GM23338 (cell line): Measurements from ENCODE around the gene CHD5. TPM values are rescaled to one million over a fixed set of nuclear protein-coding genes. Genes with fewer than 3 reads are reported as not detected.
A peak's percentile ranks its signal among the peaks of the same experiment; 100 is the strongest.

Source experiments
- ATAC-seq: fragments of 200-7000 bp; cut with Tn5 transposase; 3 replicates; pipeline ENCODE4 v1.9.1; 2020
- DNase-seq: peaks from one replicate; pipeline ENCODE4 v3.0.0-alpha.2; 2015; ENCODE audit warnings: low spot score
- H2AFZ ChIP-seq: fragments of 200-600 bp; sonication (generic); 2 replicates; pipeline ENCODE4 v1.8.0; 2016; ENCODE audit warnings: antibody characterized with exemption, mild to moderate bottlenecking, moderate library complexity
- H3F3A ChIP-seq: fragments of 200-600 bp; sonication (generic); replicated peaks from 2 replicates; pipeline ENCODE4 v1.8.0; 2017; ENCODE audit warnings: antibody characterized with exemption, mixed run types, low read depth
- H3K27ac ChIP-seq: fragments of 200-600 bp; sonication (generic); 2 replicates; pipeline ENCODE4 v1.6.1; 2016; ENCODE audit warnings: low read depth
- H3K27me3 ChIP-seq: fragments of 200-600 bp; sonication (generic); 2 replicates; pipeline ENCODE4 v1.8.0; 2016; ENCODE audit warnings: mild to moderate bottlenecking, mixed run types, moderate library complexity; ENCODE audit not compliant: insufficient read depth
- H3K36me3 ChIP-seq: fragments of 200-600 bp; sonication (generic); 2 replicates; pipeline ENCODE4 v1.8.0; 2016; ENCODE audit warnings: mild to moderate bottlenecking; ENCODE audit not compliant: insufficient read depth
- H3K4me1 ChIP-seq: fragments of 200-600 bp; sonication (generic); 2 replicates; pipeline ENCODE4 v1.8.0; 2016; ENCODE audit warnings: mild to moderate bottlenecking, moderate library complexity; ENCODE audit not compliant: insufficient read depth
- H3K4me2 ChIP-seq: fragments of 200-600 bp; sonication (generic); 2 replicates; pipeline ENCODE4 v1.7.1; 2017; ENCODE audit warnings: mixed run types
- H3K4me3 ChIP-seq: fragments of 200-600 bp; sonication (generic); 2 replicates; pipeline ENCODE4 v1.6.1; 2016; ENCODE audit warnings: mixed run types
- H3K79me2 ChIP-seq: fragments of 200-600 bp; sonication (generic); replicated peaks from 2 replicates; pipeline ENCODE4 v1.8.0; 2017; ENCODE audit warnings: mild to moderate bottlenecking; ENCODE audit not compliant: insufficient read depth
- H3K9me2 ChIP-seq: fragments of 200-600 bp; sonication (generic); 2 replicates; pipeline ENCODE4 v1.8.0; 2017; ENCODE audit not compliant: insufficient read depth
- H4K20me1 ChIP-seq: fragments of 200-600 bp; sonication (generic); replicated peaks from 2 replicates; pipeline ENCODE4 v1.8.0; 2017; ENCODE audit warnings: mild to moderate bottlenecking; ENCODE audit not compliant: insufficient read depth
- H3K27ac Mint-ChIP-seq: 2 replicates; pipeline ENCODE4 v1.8.0; 2020; ENCODE audit warnings: inconsistent platforms, mild to moderate bottlenecking, moderate library complexity, mixed read lengths
- H3K27me3 Mint-ChIP-seq: 3 replicates; pipeline ENCODE4 v1.8.0; 2022; ENCODE audit warnings: low read depth, mild to moderate bottlenecking, moderate library complexity, mixed read lengths, inconsistent platforms; ENCODE audit not compliant: insufficient read depth, poor library complexity
- H3K36me3 Mint-ChIP-seq: 3 replicates; pipeline ENCODE4 v1.8.0; 2021; ENCODE audit warnings: low read depth, mild to moderate bottlenecking, inconsistent platforms, moderate library complexity, mixed read lengths
- H3K4me1 Mint-ChIP-seq: 3 replicates; pipeline ENCODE4 v1.8.0; 2020; ENCODE audit warnings: mild to moderate bottlenecking, inconsistent platforms, mixed read lengths
- H3K4me3 Mint-ChIP-seq: 3 replicates; pipeline ENCODE4 v1.8.0; 2021; ENCODE audit warnings: moderate library complexity, mild to moderate bottlenecking, inconsistent platforms, mixed read lengths
- H3K9me3 Mint-ChIP-seq: 3 replicates; pipeline ENCODE4 v1.8.0; 2020; ENCODE audit warnings: moderate library complexity, mild to moderate bottlenecking, inconsistent platforms, mixed read lengths
- CREB1 ChIP-seq: fragments of 250-450 bp; sonication (Bioruptor Pico); IDR thresholded peaks from 2 replicates; pipeline ENCODE4 v1.5.0; 2020; ENCODE audit warnings: low read depth, mild to moderate bottlenecking, moderate library complexity
- ETS1 ChIP-seq: IDR thresholded peaks from 2 replicates; pipeline ENCODE4 v1.6.1; 2016; ENCODE audit warnings: antibody characterized with exemption
- EZH2 ChIP-seq: fragments of 200-600 bp; sonication (generic); IDR thresholded peaks from one replicate; pipeline ENCODE4 v1.8.0; 2017; ENCODE audit warnings: antibody characterized with exemption, mild to moderate bottlenecking, low read depth; ENCODE audit not compliant: unreplicated experiment
- EZH2phosphoT487 ChIP-seq: fragments of 200-600 bp; sonication (generic); IDR thresholded peaks from one replicate; pipeline ENCODE4 v1.8.1; 2018; ENCODE audit warnings: antibody characterized with exemption; ENCODE audit not compliant: unreplicated experiment
- JUNB ChIP-seq: IDR thresholded peaks from one replicate; pipeline ENCODE4 v1.6.1; 2016; ENCODE audit warnings: antibody characterized with exemption; ENCODE audit not compliant: unreplicated experiment
- NANOG ChIP-seq: IDR thresholded peaks from 2 replicates; pipeline ENCODE4 v1.6.1; 2016; ENCODE audit warnings: antibody characterized with exemption, borderline replicate concordance
- POLR2AphosphoS5 ChIP-seq: IDR thresholded peaks from 2 replicates; pipeline ENCODE4 v1.6.1; 2016; ENCODE audit warnings: antibody characterized with exemption, low read depth
- REST ChIP-seq: IDR thresholded peaks from one replicate; pipeline ENCODE4 v1.6.1; 2018; ENCODE audit warnings: antibody characterized with exemption; ENCODE audit not compliant: unreplicated experiment
- ZNF114 ChIP-seq: fragments of 250-450 bp; sonication (Bioruptor Pico); IDR thresholded peaks from 2 replicates; pipeline ENCODE4 v1.5.0; 2020; ENCODE audit warnings: mild to moderate bottlenecking, moderate library complexity
- ZNF331 ChIP-seq: fragments of 250-450 bp; sonication (Bioruptor Pico); IDR thresholded peaks from 2 replicates; pipeline ENCODE4 v1.5.0; 2020; ENCODE audit warnings: low read depth, mild to moderate bottlenecking, moderate library complexity
- ZNF462 ChIP-seq: fragments of 250-450 bp; sonication (Bioruptor Pico); IDR thresholded peaks from 2 replicates; pipeline ENCODE4 v1.5.0; 2020; ENCODE audit warnings: mild to moderate bottlenecking, moderate library complexity
- polyA plus RNA-seq: library from polyadenylated mRNA; unstranded; fragments of >200 nt; fragmentation: Nextera tagmentation; extraction: Ambion mirVana; gene quantifications from 2 replicates; pipeline ENCODE4 v1.2.1, GENCODE V29; 2016
- total RNA-seq: library from RNA; depleted of rRNA; stranded (reverse); fragments of >200 nt; shearing (Covaris generic); gene quantifications from 2 replicates; pipeline ENCODE4 v1.2.3, GENCODE V29; 2014

The CHD5 gene
- total and polyA plus RNA-seq, 2 experiments from 2014 or later: 0.32 to 1.0 TPM

- Histone ChIP-seq H3K27me3 (no peaks in the 10 kb centered on the region), H3K4me3 (no peak overlapping the region), H3K79me2 (peaks cover 11% of the 10 kb centered on the region), H3K4me1 (no peaks in the 10 kb centered on the region), H3F3A (peaks cover 12% of the 10 kb centered on the region; the same call in 1 of the 2 replicates), H3K27ac (peak overlapping the region; percentile 26; the same call in 1 of the 2 replicates), H3K4me2 (no peak overlapping the region), H2AFZ (no peak overlapping the region), H3K9me2 (no peaks in the 10 kb centered on the region), H4K20me1 (peaks cover 28% of the 10 kb centered on the region), H3K36me3 (peaks cover 27% of the 10 kb centered on the region)
- no peak overlapping the region for H3K27ac Mint-ChIP-seq
- TF ChIP-seq ETS1 (no peak), CREB1 (CRISPR knock-in tag) (no peak), EZH2phosphoT487 (no peak), POLR2AphosphoS5 (no peak), JUNB (no peak), EZH2 (no peak), NANOG (no peak)
- no peak for ATAC-seq
- no peak overlapping the region for H3K4me3 Mint-ChIP-seq
- peaks cover 2% of the 10 kb centered on the region; the same call in 1 of the 3 replicates for H3K4me1 Mint-ChIP-seq
- H3K9me3 Mint-ChIP-seq: no peaks in the 10 kb centered on the region
- DNase-seq: no peak
- H3K36me3 Mint-ChIP-seq: peaks cover 59% of the 10 kb centered on the region
- H3K27me3 Mint-ChIP-seq: peaks cover 16% of the 10 kb centered on the region
Measured at GRCh38 chr1:6222636-6223035, 42.5 kb upstream of the CHD5 start.

GRCh38 chr1:6221210-6221784, 41.2 kb upstream of the CHD5 start:
- no peak overlapping the region for H3K27ac ChIP-seq
- no peaks in the 10 kb centered on the region for H3K27me3 ChIP-seq
- peaks cover 47% of the 10 kb centered on the region for H3K36me3 Mint-ChIP-seq
- H3K27ac Mint-ChIP-seq: no peak overlapping the region
- H3K4me3 Mint-ChIP-seq: no peak overlapping the region
- no peaks in the 10 kb centered on the region for H3K4me1 ChIP-seq
- peaks cover 16% of the 10 kb centered on the region for H3K27me3 Mint-ChIP-seq
- no peak overlapping the region for H2AFZ ChIP-seq
- H3K9me2 ChIP-seq: no peaks in the 10 kb centered on the region
- H3F3A ChIP-seq: peaks cover 12% of the 10 kb centered on the region; the same call in 1 of the 2 replicates
- no peak overlapping the region for H3K4me2 ChIP-seq
- no peaks in the 10 kb centered on the region for H3K79me2 ChIP-seq
- peaks cover 16% of the 10 kb centered on the region for H4K20me1 ChIP-seq
- no peak overlapping the region for H3K4me3 ChIP-seq
- peaks cover 15% of the 10 kb centered on the region for H3K36me3 ChIP-seq
- peaks cover 2% of the 10 kb centered on the region; the same call in 1 of the 3 replicates for H3K4me1 Mint-ChIP-seq
- ATAC-seq (no peak), DNase-seq (no peak)
- no peaks in the 10 kb centered on the region; the same call in 2 of the 3 replicates for H3K9me3 Mint-ChIP-seq
- TF ChIP-seq NANOG (no peak), ZNF462 (no peak), ZNF331 (CRISPR knock-in tag) (no peak), JUNB (no peak), EZH2phosphoT487 (no peak), POLR2AphosphoS5 (no peak), REST (no peak), ZNF114 (CRISPR knock-in tag) (no peak)
